ENCODE data around the gene EBLN1.

The EBLN1 gene

GRCh38 chr10:22217842-22218241 is at the start of gene EBLN1:
EBLN1 (minus strand) TSS chr10:22218015; CDS start chr10:22209983, 8,032 bp downstream.
- TF ChIP-seq ZBTB7A (IDR thresholded peaks at IDR 0.05; ENCODE audit: low read depth) = no peak
- TF ChIP-seq REST (IDR thresholded peaks at IDR 0.05; ENCODE audit: low read depth) = no peak
- no peak for TF ChIP-seq MAX (IDR thresholded peaks at IDR 0.05)
- TF ChIP-seq TCF12 (IDR thresholded peaks at IDR 0.05; ENCODE audit: low read depth) = no peak

- TF ChIP-seq RAD21 (IDR thresholded peaks at IDR 0.05; ENCODE audit: low read depth) = no peak
- no peak for TF ChIP-seq TEAD4 (IDR thresholded peaks at IDR 0.05)
- no peak for TF ChIP-seq TCF12 (IDR thresholded peaks at IDR 0.05; ENCODE audit: low read depth)
- TF ChIP-seq MAX (IDR thresholded peaks at IDR 0.05) = no peak
- no peak for TF ChIP-seq TAF1 (IDR thresholded peaks at IDR 0.05; ENCODE audit: low read depth)
- TF ChIP-seq REST (IDR thresholded peaks at IDR 0.05; ENCODE audit: low read depth) = no peak
- TF ChIP-seq CREB1 (IDR thresholded peaks at IDR 0.05; ENCODE audit: low read depth) = no peak
- TF ChIP-seq FOXM1 (IDR thresholded peaks at IDR 0.05; ENCODE audit: borderline replicate concordance, low read depth) = no peak
These were observed 48.2 kb upstream of the EBLN1 start for GRCh38 chr10:22265839-22266537.

- TF ChIP-seq CEBPB (IDR thresholded peaks at IDR 0.05) (no peak), TEAD4 (IDR thresholded peaks at IDR 0.05) (no peak), FOXM1 (IDR thresholded peaks at IDR 0.05; ENCODE audit: borderline replicate concordance, low read depth) (no peak), RAD21 (IDR thresholded peaks at IDR 0.05; ENCODE audit: low read depth) (no peak), EGR1 (IDR thresholded peaks at IDR 0.05) (no peak), TAF1 (IDR thresholded peaks at IDR 0.05; ENCODE audit: low read depth) (no peak), NFIC (IDR thresholded peaks at IDR 0.05) (no peak), USF1 (IDR thresholded peaks at IDR 0.05) (no peak)
These were observed 45.3 kb upstream of the EBLN1 start for GRCh38 chr10:22263106-22263505.

- TF ChIP-seq USF1 (IDR thresholded peaks at IDR 0.05) (no peak), TAF1 (IDR thresholded peaks at IDR 0.05; ENCODE audit: low read depth) (no peak), FOXM1 (IDR thresholded peaks at IDR 0.05; ENCODE audit: borderline replicate concordance, low read depth) (no peak), EGR1 (IDR thresholded peaks at IDR 0.05) (no peak), CEBPB (IDR thresholded peaks at IDR 0.05) (no peak), YY1 (IDR thresholded peaks at IDR 0.05; ENCODE audit: low read depth) (no peak), MAX (IDR thresholded peaks at IDR 0.05) (no peak), CREB1 (IDR thresholded peaks at IDR 0.05; ENCODE audit: low read depth) (no peak), EP300 (IDR thresholded peaks at IDR 0.05; ENCODE audit: borderline replicate concordance) (no peak), RAD21 (IDR thresholded peaks at IDR 0.05; ENCODE audit: low read depth) (no peak), REST (IDR thresholded peaks at IDR 0.05; ENCODE audit: low read depth) (no peak)
These were observed 41.5 kb upstream of the EBLN1 start for GRCh38 chr10:22259280-22259679.

- TF ChIP-seq RAD21 (IDR thresholded peaks at IDR 0.05; ENCODE audit: low read depth) (no peak), TCF12 (IDR thresholded peaks at IDR 0.05; ENCODE audit: low read depth) (no peak), MAX (IDR thresholded peaks at IDR 0.05) (no peak), FOXM1 (IDR thresholded peaks at IDR 0.05; ENCODE audit: borderline replicate concordance, low read depth) (no peak), CEBPB (IDR thresholded peaks at IDR 0.05) (no peak), ZBTB7A (IDR thresholded peaks at IDR 0.05; ENCODE audit: low read depth) (no peak), REST (IDR thresholded peaks at IDR 0.05; ENCODE audit: low read depth) (no peak), CREB1 (IDR thresholded peaks at IDR 0.05; ENCODE audit: low read depth) (no peak)
These were observed 40.7 kb upstream of the EBLN1 start for GRCh38 chr10:22258471-22258870.
